Muscle layer of duodenum (tissue), 2 donors: ENCODE results near the gene NUP205.

Experiments used
- H3K27ac ChIP-seq: one replicate; pipeline ENCODE4 v1.7.0; 2013; ENCODE audit warnings: mild to moderate bottlenecking, low read length
- H3K27me3 ChIP-seq: one replicate; pipeline ENCODE4 v1.7.0; 2013; ENCODE audit warnings: low read depth, mild to moderate bottlenecking, control low read depth, low read length
- H3K36me3 ChIP-seq, 2 donors: one replicate each; pipeline ENCODE4 v1.7.0; 2013; ENCODE audit warnings: low read length in 2 of 2, control low read depth in 1 of 2, mild to moderate bottlenecking in 1 of 2; ENCODE audit not compliant: insufficient read depth in 2 of 2, control insufficient read depth in 1 of 2
- H3K4me1 ChIP-seq, 2 donors: one replicate each; pipeline ENCODE4 v1.7.0; 2013; ENCODE audit warnings: low read length in 2 of 2, mild to moderate bottlenecking in 2 of 2, control low read depth in 1 of 2, moderate library complexity in 1 of 2; ENCODE audit not compliant: insufficient read depth in 2 of 2, control insufficient read depth in 1 of 2
- H3K4me3 ChIP-seq, 2 donors: one replicate each; pipeline ENCODE4 v1.7.0; 2013; ENCODE audit warnings: low read length in 2 of 2, low read depth in 1 of 2, mild to moderate bottlenecking in 1 of 2
- H3K9me3 ChIP-seq, 2 donors: one replicate each; pipeline ENCODE4 v1.7.0; 2013; ENCODE audit warnings: low read length in 2 of 2, control low read depth in 1 of 2, mild to moderate bottlenecking in 1 of 2; ENCODE audit not compliant: control insufficient read depth in 1 of 2
- donor health status: healthy.

The NUP205 gene

GRCh38 chr7:135519233-135519688, 38.5 kb upstream of the NUP205 start:
- Histone ChIP-seq H3K36me3 (no peaks in the 10 kb centered on the region), H3K4me1 (no peaks in the 10 kb centered on the region), H3K27me3 (no peaks in the 10 kb centered on the region), H3K27ac (no peak overlapping the region), H3K4me3 (no peak overlapping the region), H3K9me3 (no peaks in the 10 kb centered on the region)

- Histone ChIP-seq H3K4me1 (no peaks in the 10 kb centered on the region), H3K4me3 (no peak overlapping the region), H3K36me3 (no peaks in the 10 kb centered on the region), H3K27ac (no peak overlapping the region), H3K9me3 (no peaks in the 10 kb centered on the region), H3K27me3 (no peaks in the 10 kb centered on the region)
Observed at GRCh38 chr7:135519871-135520270, 37.8 kb upstream of the NUP205 start.

GRCh38 chr7:135522509-135522908, 35.2 kb upstream of the NUP205 start:
- no peaks in the 10 kb centered on the region for H3K27me3 ChIP-seq
- H3K36me3 ChIP-seq: no peaks in the 10 kb centered on the region
- no peak overlapping the region for H3K27ac ChIP-seq
- no peaks in the 10 kb centered on the region for H3K9me3 ChIP-seq
- H3K4me3 ChIP-seq: no peak overlapping the region
- no peaks in the 10 kb centered on the region for H3K4me1 ChIP-seq

GRCh38 chr7:135523146-135523545, 34.6 kb upstream of the NUP205 start:
- Histone ChIP-seq H3K27me3 (no peaks in the 10 kb centered on the region), H3K4me3 (no peak overlapping the region), H3K36me3 (no peaks in the 10 kb centered on the region), H3K4me1 (no peaks in the 10 kb centered on the region), H3K9me3 (no peaks in the 10 kb centered on the region), H3K27ac (no peak overlapping the region)

GRCh38 chr7:135525426-135525825, 32.3 kb upstream of the NUP205 start:
- Histone ChIP-seq H3K27ac (no peak overlapping the region), H3K27me3 (no peaks in the 10 kb centered on the region), H3K36me3 (no peaks in the 10 kb centered on the region), H3K4me1 (no peaks in the 10 kb centered on the region), H3K4me3 (no peak overlapping the region), H3K9me3 (no peaks in the 10 kb centered on the region)

GRCh38 chr7:135527025-135527424, 30.7 kb upstream of the NUP205 start:
- H3K36me3 ChIP-seq: no peaks in the 10 kb centered on the region
- H3K4me1 ChIP-seq: no peaks in the 10 kb centered on the region
- H3K9me3 ChIP-seq: no peaks in the 10 kb centered on the region
- no peak overlapping the region for H3K27ac ChIP-seq
- no peaks in the 10 kb centered on the region for H3K27me3 ChIP-seq
- no peak overlapping the region for H3K4me3 ChIP-seq

GRCh38 chr7:135536150-135536549, 21.6 kb upstream of the NUP205 start:
- no peak overlapping the region for H3K4me3 ChIP-seq
- no peak overlapping the region for H3K27ac ChIP-seq
- H3K36me3 ChIP-seq: no peaks in the 10 kb centered on the region
- H3K4me1 ChIP-seq: no peaks in the 10 kb centered on the region
- H3K9me3 ChIP-seq: no peaks in the 10 kb centered on the region
- no peaks in the 10 kb centered on the region for H3K27me3 ChIP-seq

- Histone ChIP-seq H3K27me3 (no peaks in the 10 kb centered on the region), H3K9me3 (no peaks in the 10 kb centered on the region), H3K4me1 (no peaks in the 10 kb centered on the region), H3K27ac (no peak overlapping the region), H3K4me3 (no peak overlapping the region), H3K36me3 (no peaks in the 10 kb centered on the region)
Observed at GRCh38 chr7:135537453-135537852, 20.3 kb upstream of the NUP205 start.

GRCh38 chr7:135537905-135538304, 19.8 kb upstream of the NUP205 start:
- no peak overlapping the region for H3K4me3 ChIP-seq
- H3K36me3 ChIP-seq: no peaks in the 10 kb centered on the region
- no peak overlapping the region for H3K27ac ChIP-seq
- no peaks in the 10 kb centered on the region for H3K9me3 ChIP-seq
- no peaks in the 10 kb centered on the region for H3K4me1 ChIP-seq
- no peaks in the 10 kb centered on the region for H3K27me3 ChIP-seq

GRCh38 chr7:135538376-135538775, 19.3 kb upstream of the NUP205 start:
- H3K27ac ChIP-seq: no peak overlapping the region
- no peaks in the 10 kb centered on the region for H3K27me3 ChIP-seq
- no peak overlapping the region for H3K4me3 ChIP-seq
- no peaks in the 10 kb centered on the region for H3K4me1 ChIP-seq
- no peaks in the 10 kb centered on the region for H3K36me3 ChIP-seq
- H3K9me3 ChIP-seq: no peaks in the 10 kb centered on the region

GRCh38 chr7:135539629-135540028, 18.1 kb upstream of the NUP205 start:
- Histone ChIP-seq H3K9me3 (no peaks in the 10 kb centered on the region), H3K36me3 (no peaks in the 10 kb centered on the region), H3K4me3 (no peak overlapping the region), H3K4me1 (no peaks in the 10 kb centered on the region), H3K27ac (no peak overlapping the region), H3K27me3 (no peaks in the 10 kb centered on the region)

GRCh38 chr7:135541029-135541428, 16.7 kb upstream of the NUP205 start:
- Histone ChIP-seq H3K4me1 (no peaks in the 10 kb centered on the region), H3K36me3 (no peaks in the 10 kb centered on the region)

More at GRCh38 chr7:135541029-135541428, 16.7 kb upstream of the NUP205 start:
- Histone ChIP-seq H3K9me3 (no peaks in the 10 kb centered on the region), H3K4me3 (no peak overlapping the region), H3K27me3 (no peaks in the 10 kb centered on the region), H3K27ac (no peak overlapping the region)
